Measurements from ENCODE around the gene RGS19.
A peak's percentile ranks its signal among the peaks of the same experiment; 100 is the strongest.

The RGS19 gene

GRCh38 chr20:64107736-64108457, 28.6 kb upstream of the RGS19 start:
- DNase-seq = peak; percentile 24

DNA sequence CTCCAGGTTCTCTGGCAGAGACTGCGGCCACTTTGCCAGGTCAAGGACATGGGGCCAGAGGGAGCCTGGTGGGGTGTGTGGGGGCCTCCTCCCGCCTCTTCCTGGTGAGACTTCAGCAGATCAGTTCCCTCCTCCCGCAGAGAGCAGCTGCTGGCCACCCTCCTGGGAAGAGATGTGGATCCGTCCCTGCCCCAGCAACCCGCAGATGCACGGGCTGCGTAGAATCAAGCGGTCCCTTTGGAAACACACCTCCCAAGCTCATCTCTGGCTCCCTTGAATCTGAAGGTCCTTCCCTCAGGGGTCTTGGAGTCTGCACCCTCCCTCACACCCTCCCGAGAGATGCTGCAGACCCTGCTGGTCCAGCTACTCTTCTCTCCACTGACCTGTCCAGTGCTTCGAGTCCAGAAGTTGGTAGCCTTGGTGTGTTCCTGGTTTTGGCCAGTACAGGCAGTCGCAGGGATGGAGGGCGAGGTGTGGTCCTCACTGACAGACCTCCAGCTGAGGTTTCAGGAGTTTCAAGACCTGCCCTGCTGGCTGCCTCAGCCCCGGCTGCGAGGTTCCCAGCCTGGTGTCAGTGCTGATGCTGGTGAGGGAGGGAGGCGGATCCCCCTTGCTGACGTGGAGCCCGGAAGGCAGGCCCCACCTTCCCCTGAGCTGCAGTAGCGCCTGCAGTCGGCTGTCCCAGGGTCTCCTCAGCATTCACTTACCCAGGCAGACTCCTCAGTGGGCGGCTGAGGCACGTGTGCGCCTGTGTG, 27.8 kb upstream of the RGS19 start, which contains the start of gene NPBWR2:
TSS of gene NPBWR2 (minus strand) at position 585 of the 755 bp plus-strand sequence. CDS start 734 bp downstream, outside the sequence.
- peak; percentile 24 for DNase-seq

DNA sequence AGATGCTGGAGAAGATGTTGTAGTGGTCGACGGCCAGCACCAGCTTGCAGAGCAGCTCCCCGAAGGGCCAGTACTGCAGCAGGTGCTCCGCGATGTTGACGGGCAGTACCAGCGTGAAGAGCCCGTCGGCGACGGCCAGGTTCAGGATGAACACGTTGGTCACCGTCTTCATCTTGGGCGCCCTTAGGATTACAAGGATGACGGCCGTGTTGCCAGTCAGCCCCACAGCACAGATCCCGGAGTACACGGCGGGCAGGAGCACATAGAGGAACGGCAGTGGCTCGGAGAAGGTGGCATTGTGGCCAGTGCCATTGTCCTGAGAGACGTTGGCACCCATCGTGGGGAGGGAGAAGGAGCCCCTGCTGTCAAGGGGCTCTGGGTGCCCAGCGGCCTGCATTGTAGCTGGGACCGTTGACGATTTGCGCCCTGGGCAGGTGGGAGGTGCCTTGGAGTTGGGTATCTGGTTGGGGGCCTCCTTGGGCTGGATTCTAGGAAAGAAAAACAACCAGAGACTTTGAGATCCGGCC, 27.2 kb upstream of the RGS19 start:
- DNase-seq = no peak

- DNase-seq = no peak
These were observed 26.6 kb upstream of the RGS19 start for GRCh38 chr20:64105846-64106434.

DNA sequence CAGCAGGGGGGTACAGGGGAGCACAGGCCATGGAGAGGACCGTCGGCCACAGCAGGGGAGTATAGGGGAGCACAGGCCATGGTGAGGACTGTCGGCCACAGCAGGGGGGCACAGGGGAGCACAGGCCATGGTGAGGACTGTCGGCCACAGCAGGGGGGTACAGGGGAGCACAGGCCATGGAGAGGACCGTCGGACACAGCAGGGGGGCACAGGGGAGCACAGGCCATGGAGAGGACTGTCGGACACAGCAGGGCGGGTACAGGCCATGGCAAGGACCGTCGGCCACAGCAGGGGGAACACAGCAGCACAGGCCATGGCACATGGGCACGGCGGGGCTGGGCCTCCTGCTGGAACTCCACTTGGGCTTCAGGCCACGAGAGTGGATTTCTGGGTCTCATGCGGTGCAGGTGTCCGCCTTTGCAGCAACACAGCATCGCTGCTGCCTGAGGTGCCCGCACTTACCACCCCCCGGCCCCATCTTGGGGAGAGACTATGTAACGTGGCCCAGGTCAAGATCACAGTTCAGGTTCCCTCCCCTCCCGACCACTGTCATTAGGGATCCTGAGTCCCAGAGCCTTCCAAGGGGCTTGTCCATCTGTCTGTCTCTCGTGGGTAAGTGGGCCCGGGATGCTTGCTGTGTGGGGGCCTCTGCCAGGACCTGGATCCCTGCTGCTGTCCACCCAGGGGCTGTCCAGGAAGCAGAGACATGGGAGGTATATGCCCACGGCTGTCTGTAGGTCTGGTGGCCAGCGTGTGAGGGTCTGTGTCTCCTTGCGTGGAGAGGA, 25.5 kb upstream of the RGS19 start:
- DNase-seq = no peak

DNA sequence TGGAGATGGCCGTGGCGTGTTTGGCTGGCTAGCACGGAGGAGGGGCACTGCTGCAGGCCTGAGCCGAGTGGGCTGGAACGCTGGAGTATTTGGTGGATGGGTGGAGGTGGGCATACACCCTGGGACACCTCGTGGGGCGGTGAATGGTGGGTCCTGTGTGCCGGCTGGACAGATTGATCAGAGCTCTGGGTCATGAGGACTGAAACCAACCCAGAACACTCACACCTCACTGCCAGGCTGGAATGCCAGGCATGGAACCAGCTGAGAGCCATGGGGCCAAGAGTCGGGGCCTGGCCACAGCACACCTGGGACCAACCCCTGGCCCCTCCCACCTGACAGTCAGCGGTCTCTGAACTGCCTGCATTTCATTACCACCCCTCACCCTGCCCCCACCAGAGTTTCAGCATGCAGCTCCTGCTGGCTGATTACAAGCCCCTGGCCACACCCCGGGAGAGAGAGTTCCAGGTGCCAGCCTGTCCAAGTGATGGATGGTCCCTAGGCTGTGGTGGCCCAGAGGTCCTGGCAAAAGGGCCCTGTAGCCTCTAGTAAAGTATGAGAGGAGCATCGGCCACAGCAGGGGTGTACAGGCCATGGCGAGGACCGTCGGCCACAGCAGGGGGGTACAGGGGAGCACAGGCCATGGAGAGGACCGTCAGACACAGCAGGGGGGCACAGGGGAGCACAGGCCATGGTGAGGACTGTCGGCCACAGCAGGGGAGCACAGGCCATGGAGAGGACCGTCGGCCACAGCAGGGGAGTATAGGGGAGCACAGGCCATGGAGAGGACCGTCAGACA, 24.8 kb upstream of the RGS19 start:
- DNase-seq = no peak

- DNase-seq = peak; percentile 41
These were observed 23.5 kb upstream of the RGS19 start for GRCh38 chr20:64102647-64103354.

DNA sequence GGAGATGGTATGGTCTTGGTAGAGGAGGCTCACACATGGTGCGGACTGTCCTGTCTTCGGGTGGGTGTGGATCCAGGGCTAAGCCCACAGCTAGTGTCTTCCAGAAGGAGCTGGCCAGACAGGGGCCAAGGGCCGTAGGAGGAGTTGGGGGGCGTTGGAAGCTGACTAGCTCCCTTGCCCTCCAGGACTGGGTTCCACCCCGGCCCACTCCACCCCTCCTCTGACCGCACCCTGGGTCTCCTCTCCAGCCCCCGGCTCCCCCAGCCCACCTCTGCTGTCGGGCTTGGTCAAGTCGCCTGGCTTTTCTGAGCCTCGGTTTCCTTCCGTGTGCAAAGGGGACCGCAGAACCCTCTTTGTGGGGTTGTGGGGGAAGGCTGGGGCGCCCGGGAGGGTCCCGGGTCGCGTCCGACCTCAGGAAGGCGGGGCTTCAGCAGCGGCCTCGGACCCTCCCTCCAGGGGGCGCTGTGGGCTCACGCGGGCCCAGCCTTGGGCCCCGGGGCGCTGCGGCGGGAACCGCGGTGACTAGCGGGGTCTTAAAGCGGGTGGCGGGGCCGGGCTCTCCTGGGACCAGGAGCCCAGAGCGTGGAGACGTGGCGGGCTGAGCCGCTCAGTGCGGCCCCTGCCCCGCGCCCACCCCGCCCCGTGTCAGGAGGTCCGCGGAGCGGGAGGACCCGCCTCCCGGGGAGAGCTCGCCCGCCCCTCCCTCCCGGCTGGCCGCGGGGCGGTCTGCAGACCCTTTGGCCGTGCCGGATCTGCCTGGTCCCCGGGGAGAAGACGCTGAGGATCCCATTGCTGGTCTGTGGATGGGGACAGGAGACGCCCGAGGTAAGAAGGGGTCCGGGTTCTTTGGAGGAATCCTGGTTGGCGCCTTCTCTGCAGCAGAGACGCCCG, 22.7 kb upstream of the RGS19 start:
- DNase-seq = peak; percentile 28

DNA sequence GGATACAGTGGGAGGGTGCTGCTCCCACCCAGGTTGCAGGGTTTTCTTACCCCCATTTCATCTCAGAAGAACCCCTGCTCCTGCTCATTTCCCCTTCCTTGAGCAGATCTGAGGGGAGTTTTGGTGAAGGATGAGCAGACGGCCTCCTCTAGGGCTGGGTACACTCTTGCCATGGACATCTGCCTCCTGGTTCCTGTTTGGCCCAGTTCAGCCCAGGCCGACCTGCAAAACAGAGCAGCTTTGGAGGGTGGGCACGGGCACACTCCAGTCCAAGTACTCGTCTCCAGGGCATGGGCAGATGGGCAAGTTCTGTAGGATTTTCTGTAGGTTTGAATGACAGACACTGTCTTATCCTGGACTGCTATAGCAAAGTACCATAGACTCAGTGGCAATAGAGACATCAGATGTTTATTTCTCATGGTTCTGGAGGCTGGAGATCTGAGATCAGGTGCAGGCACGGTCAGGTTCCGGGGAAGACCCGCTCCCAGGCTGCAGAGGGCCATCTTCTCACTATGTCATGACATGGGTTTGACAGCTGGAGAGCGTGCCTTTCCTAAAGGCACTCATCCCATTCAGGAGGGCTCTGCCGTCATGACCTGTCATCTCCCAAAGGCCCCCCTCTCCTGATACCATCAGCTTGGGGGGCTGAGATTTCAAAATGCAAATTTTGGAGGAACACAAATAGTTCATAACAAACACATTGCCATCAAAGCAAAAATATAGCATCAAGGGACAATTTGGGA, 21.8 kb upstream of the RGS19 start:
- DNase-seq = no peak

GRCh38 chr20:64100566-64100888, 21.2 kb upstream of the RGS19 start:
- no peak for DNase-seq

DNA sequence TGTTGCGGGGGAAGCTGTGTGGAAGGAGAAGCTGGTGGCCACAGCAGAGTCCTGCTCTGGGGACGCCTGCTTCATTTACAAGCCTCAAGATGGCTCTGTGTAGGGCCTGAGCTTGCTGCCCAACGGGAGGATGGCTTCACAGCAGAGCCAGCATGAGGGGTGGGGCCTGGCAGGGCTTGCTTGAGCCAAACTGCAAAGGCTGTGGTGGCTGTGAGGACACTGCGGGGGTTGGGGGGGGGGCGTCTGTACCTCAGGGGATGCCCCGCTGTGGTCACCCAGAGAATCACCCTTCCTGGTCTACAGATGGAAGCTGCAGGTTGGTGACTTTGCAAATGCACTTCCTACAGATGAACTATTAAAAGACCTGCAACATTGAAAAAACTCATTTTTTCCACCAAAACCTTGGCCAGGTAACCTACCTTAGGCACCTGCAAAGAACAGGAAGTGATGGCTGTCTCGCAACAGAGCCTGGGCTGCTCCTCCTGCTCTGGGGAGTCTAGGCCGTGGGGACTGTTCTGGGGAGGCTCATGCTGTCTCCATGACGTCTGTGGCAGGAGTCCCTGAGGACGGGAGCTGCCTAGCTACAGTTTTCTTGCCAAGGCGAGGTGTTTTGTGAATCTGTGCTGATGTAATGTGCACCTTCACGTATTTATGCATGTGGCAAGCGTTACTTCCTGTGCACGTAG, 20.7 kb upstream of the RGS19 start:
- DNase-seq = peak; percentile 20

DNA sequence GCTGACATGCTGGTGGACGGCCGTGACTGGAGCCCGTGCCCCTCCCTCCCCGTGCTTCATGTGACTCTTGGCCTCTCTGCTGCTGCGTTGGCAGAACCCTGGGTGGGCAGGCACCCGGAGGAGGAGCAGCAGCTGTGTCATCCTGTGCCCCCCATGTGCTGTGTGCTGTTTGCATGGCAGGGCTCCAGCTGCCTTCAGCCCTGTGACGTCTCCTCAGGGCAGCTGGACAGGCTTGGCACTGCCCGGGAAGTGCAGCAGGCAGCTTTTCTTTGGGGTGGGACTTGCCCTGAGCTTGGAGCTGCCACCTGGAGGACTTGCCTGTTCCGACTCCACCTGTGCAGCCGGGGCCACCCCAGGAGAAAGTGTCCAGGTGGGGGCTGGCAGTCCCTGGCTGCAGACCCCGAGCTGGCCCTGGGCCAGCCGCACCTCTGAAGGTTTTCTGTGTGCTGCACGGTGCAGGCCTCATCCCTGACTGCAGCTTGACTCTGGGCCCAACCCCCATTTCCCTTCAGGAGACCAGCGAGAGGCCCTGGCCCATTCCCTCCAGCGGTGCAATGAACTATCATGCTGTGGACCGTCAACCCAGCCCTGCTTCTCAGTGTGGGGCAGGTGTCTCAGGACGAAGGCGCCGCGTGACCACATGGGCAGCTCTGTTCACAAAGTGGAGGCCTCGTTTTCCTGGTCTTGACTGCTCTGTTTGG, 19.9 kb upstream of the RGS19 start:
- peak; percentile 72 for DNase-seq

DNA sequence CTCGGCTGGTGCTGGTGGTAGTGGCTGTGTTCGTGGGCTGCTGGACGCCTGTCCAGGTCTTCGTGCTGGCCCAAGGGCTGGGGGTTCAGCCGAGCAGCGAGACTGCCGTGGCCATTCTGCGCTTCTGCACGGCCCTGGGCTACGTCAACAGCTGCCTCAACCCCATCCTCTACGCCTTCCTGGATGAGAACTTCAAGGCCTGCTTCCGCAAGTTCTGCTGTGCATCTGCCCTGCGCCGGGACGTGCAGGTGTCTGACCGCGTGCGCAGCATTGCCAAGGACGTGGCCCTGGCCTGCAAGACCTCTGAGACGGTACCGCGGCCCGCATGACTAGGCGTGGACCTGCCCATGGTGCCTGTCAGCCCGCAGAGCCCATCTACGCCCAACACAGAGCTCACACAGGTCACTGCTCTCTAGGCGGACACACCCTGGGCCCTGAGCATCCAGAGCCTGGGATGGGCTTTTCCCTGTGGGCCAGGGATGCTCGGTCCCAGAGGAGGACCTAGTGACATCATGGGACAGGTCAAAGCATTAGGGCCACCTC, 19.2 kb upstream of the RGS19 start:
- DNase-seq = no peak

DNA sequence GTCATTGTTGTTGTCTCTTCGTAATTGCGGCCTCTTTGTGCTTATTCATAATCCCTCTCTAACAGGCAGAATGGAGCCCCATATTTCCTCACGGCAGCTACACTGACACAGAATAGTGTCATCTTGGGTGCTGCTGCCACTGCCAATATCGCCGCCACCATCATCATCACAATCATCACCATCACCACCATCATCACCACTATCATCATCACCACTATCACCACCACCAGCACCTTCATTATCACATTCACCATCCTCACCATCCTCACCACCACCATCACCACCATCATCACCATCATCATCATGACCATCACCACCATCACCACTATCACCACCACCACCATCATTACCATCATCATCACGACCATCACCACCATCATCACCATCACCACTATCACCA, 17.2 kb upstream of the RGS19 start:
- no peak for DNase-seq

GRCh38 chr20:64095927-64096326, 16.6 kb upstream of the RGS19 start:
- DNase-seq = no peak

- DNase-seq = no peak
These were observed 16.1 kb upstream of the RGS19 start for GRCh38 chr20:64095455-64095854.

DNA sequence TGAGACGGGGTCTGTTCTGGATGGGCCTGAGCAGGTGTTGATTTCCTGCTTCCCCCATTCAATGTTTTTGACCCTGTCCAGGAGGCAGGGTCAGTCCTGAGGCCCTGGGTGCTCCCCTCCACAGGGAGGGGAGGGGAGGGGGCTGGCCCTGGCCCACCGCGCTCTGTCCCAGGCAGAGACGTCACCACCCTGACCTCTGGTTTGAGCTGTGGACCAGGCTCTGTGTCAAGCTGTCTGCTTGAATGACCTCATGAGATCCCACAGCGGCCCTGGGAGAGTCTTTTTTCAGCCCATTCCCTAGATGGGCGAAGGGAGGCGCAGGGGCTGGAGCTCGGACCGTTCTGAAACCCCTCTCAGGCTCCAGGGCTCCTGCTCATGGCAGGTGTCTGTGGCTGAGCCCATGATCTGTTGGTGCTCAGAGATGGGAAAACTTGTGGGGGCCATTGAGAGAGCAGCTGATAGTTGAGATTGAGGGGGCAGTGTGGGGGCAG, 13.7 kb upstream of the RGS19 start:
- DNase-seq = no peak

All from left hindlimb (tissue), 1 donor.